ENCODE measurements around the gene HOXB8.

The HOXB8 gene

GRCh38 chr17:48597778-48598631, 17.1 kb downstream of the HOXB8 start:
- TF ChIP-seq SIN3A (IDR thresholded peaks at IDR 0.05; ENCODE audit: borderline replicate concordance, insufficient read depth, low read length) (no peak), FOXP2 (optimal IDR thresholded peaks at IDR 0.05; ENCODE audit: borderline replicate concordance, extremely low read depth, extremely low read length, insufficient read depth) (no peak), POLR2AphosphoS5 (IDR thresholded peaks at IDR 0.05; ENCODE audit: low read depth, low read length) (no peak), REST (IDR thresholded peaks at IDR 0.05; ENCODE audit: insufficient read depth in 1 of 2, low read depth in 2 of 2, low read length in 2 of 2) (no peak), TAF1 (IDR thresholded peaks at IDR 0.05; ENCODE audit: borderline replicate concordance, insufficient read depth, low read length) (no peak)

- TF ChIP-seq POLR2AphosphoS5 (IDR thresholded peaks at IDR 0.05; ENCODE audit: low read depth, low read length) (no peak), REST (IDR thresholded peaks at IDR 0.05; ENCODE audit: insufficient read depth in 1 of 2, low read depth in 2 of 2, low read length in 2 of 2) (no peak), SIN3A (IDR thresholded peaks at IDR 0.05; ENCODE audit: borderline replicate concordance, insufficient read depth, low read length) (no peak), TAF1 (IDR thresholded peaks at IDR 0.05; ENCODE audit: borderline replicate concordance, insufficient read depth, low read length) (no peak), FOXP2 (optimal IDR thresholded peaks at IDR 0.05; ENCODE audit: borderline replicate concordance, extremely low read depth, extremely low read length, insufficient read depth) (no peak)
These were observed 17.6 kb downstream of the HOXB8 start for GRCh38 chr17:48597528-48597777.

GRCh38 chr17:48596735-48597527, 18.2 kb downstream of the HOXB8 start:
- no peak for TF ChIP-seq SIN3A (IDR thresholded peaks at IDR 0.05; ENCODE audit: borderline replicate concordance, insufficient read depth, low read length)
- TF ChIP-seq REST (IDR thresholded peaks at IDR 0.05; ENCODE audit: insufficient read depth in 1 of 2, low read depth in 2 of 2, low read length in 2 of 2), result no peak
- no peak for TF ChIP-seq POLR2AphosphoS5 (IDR thresholded peaks at IDR 0.05; ENCODE audit: low read depth, low read length)
- TF ChIP-seq TAF1 (IDR thresholded peaks at IDR 0.05; ENCODE audit: borderline replicate concordance, insufficient read depth, low read length), result no peak
- TF ChIP-seq FOXP2 (optimal IDR thresholded peaks at IDR 0.05; ENCODE audit: borderline replicate concordance, extremely low read depth, extremely low read length, insufficient read depth), result no peak

GRCh38 chr17:48596000-48596734, 18.9 kb downstream of the HOXB8 start:
- TF ChIP-seq REST (IDR thresholded peaks at IDR 0.05; ENCODE audit: insufficient read depth in 1 of 2, low read depth in 2 of 2, low read length in 2 of 2) (no peak), TAF1 (IDR thresholded peaks at IDR 0.05; ENCODE audit: borderline replicate concordance, insufficient read depth, low read length) (no peak), FOXP2 (optimal IDR thresholded peaks at IDR 0.05; ENCODE audit: borderline replicate concordance, extremely low read depth, extremely low read length, insufficient read depth) (no peak), POLR2AphosphoS5 (IDR thresholded peaks at IDR 0.05; ENCODE audit: low read depth, low read length) (no peak), SIN3A (IDR thresholded peaks at IDR 0.05; ENCODE audit: borderline replicate concordance, insufficient read depth, low read length) (no peak)
